ENCODE data around the gene DOCK4. TPM values are rescaled to one million over a fixed set of nuclear protein-coding genes. Genes with fewer than 3 reads are reported as not detected.

The DOCK4 gene
- total and polyA plus RNA-seq, 4 donors, result 7.2 to 48.9 (median 12.8) TPM

DNA sequence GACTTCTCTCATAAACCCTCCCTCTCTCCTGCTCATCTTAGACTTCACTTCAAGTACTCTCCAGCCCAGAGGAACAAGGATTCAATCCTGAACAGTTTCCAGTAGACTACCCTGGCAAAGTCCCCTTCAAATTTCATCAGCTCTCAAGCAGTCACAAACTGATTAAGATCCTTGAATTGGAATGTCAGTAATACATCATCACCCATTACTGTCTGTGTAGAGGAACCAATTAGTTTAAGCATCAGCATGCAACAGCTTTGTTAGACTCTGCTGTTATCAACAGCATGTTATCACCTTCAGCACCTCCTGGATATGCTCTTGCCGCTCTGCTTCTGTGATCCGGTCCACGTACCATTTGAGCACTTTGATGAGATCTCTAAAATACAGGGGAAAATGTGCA is 336.9 kb downstream of the DOCK4 start:
- H3K27me3 ChIP-seq (ENCODE audit: control insufficient read depth in 4 of 4, insufficient read depth in 4 of 4, low read length in 3 of 4), result no peaks in the 10 kb centered on the region
- WGBS, result 97% methylated on average over 3 of the region's 3 CpGs

More for the DNA sequence above, 336.9 kb downstream of the DOCK4 start:
- Histone ChIP-seq H3K27ac (ENCODE audit: low read depth in 1 of 2, low read length in 2 of 2) (no peak overlapping the region), H3K9ac (ENCODE audit: low read depth in 1 of 2, low read length in 2 of 2) (no peak overlapping the region), H3K9me3 (ENCODE audit: control insufficient read depth in 4 of 4, low read length in 3 of 4) (no peaks in the 10 kb centered on the region), H3K4me3 (ENCODE audit: low read depth in 1 of 3, low read length in 3 of 3) (no peak overlapping the region), H3K36me3 (ENCODE audit: control insufficient read depth in 4 of 4, insufficient read depth in 3 of 4, low read depth in 1 of 4, low read length in 3 of 4) (peaks cover 12 to 36% (median 16%) of the 10 kb centered on the region in 4 donors), H3K4me1 (ENCODE audit: control insufficient read depth in 4 of 4, insufficient read depth in 4 of 4, low read length in 3 of 4) (no peaks in the 10 kb centered on the region)
- no peak for DNase-seq (ENCODE audit: low spot score)
- TF ChIP-seq, protein P1, sequence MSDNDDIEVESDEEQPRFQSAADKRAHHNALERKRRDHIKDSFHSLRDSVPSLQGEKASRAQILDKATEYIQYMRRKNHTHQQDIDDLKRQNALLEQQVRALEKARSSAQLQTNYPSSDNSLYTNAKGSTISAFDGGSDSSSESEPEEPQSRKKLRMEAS (IDR thresholded peaks at IDR 0.05), result no peak
- TF ChIP-seq FOXA2 (IDR thresholded peaks at IDR 0.05) (no peak), GABPA (IDR thresholded peaks at IDR 0.05 in 1 of 2, conservative IDR thresholded peaks at IDR 0.05 in 1 of 2) (no peak), FOXA1 (IDR thresholded peaks at IDR 0.05) (no peak), HNF4G (IDR thresholded peaks at IDR 0.05) (no peak), SP1 (IDR thresholded peaks at IDR 0.05) (no peak), RXRA (IDR thresholded peaks at IDR 0.05) (no peak), NR2F2 (IDR thresholded peaks at IDR 0.05) (no peak), YY1 (IDR thresholded peaks at IDR 0.05) (no peak), TAF1 (conservative IDR thresholded peaks at IDR 0.05) (no peak), RAD21 (IDR thresholded peaks at IDR 0.05) (no peak), JUND (IDR thresholded peaks at IDR 0.05) (no peak)
- TF ChIP-seq, protein P2, sequence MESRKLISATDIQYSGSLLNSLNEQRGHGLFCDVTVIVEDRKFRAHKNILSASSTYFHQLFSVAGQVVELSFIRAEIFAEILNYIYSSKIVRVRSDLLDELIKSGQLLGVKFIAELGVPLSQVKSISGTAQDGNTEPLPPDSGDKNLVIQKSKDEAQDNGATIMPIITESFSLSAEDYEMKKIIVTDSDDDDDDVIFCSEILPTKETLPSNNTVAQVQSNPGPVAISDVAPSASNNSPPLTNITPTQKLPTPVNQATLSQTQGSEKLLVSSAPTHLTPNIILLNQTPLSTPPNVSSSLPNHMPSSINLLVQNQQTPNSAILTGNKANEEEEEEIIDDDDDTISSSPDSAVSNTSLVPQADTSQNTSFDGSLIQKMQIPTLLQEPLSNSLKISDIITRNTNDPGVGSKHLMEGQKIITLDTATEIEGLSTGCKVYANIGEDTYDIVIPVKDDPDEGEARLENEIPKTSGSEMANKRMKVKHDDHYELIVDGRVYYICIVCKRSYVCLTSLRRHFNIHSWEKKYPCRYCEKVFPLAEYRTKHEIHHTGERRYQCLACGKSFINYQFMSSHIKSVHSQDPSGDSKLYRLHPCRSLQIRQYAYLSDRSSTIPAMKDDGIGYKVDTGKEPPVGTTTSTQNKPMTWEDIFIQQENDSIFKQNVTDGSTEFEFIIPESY (IDR thresholded peaks at IDR 0.05), result no peak
- TF ChIP-seq, protein P3, sequence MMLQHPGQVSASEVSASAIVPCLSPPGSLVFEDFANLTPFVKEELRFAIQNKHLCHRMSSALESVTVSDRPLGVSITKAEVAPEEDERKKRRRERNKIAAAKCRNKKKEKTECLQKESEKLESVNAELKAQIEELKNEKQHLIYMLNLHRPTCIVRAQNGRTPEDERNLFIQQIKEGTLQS (IDR thresholded peaks at IDR 0.05), result no peak
- TF ChIP-seq, protein P4, sequence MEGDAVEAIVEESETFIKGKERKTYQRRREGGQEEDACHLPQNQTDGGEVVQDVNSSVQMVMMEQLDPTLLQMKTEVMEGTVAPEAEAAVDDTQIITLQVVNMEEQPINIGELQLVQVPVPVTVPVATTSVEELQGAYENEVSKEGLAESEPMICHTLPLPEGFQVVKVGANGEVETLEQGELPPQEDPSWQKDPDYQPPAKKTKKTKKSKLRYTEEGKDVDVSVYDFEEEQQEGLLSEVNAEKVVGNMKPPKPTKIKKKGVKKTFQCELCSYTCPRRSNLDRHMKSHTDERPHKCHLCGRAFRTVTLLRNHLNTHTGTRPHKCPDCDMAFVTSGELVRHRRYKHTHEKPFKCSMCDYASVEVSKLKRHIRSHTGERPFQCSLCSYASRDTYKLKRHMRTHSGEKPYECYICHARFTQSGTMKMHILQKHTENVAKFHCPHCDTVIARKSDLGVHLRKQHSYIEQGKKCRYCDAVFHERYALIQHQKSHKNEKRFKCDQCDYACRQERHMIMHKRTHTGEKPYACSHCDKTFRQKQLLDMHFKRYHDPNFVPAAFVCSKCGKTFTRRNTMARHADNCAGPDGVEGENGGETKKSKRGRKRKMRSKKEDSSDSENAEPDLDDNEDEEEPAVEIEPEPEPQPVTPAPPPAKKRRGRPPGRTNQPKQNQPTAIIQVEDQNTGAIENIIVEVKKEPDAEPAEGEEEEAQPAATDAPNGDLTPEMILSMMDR (IDR thresholded peaks at IDR 0.05; ENCODE audit: low read depth, low read length, missing input control), result no peak
- TF ChIP-seq, protein P5, sequence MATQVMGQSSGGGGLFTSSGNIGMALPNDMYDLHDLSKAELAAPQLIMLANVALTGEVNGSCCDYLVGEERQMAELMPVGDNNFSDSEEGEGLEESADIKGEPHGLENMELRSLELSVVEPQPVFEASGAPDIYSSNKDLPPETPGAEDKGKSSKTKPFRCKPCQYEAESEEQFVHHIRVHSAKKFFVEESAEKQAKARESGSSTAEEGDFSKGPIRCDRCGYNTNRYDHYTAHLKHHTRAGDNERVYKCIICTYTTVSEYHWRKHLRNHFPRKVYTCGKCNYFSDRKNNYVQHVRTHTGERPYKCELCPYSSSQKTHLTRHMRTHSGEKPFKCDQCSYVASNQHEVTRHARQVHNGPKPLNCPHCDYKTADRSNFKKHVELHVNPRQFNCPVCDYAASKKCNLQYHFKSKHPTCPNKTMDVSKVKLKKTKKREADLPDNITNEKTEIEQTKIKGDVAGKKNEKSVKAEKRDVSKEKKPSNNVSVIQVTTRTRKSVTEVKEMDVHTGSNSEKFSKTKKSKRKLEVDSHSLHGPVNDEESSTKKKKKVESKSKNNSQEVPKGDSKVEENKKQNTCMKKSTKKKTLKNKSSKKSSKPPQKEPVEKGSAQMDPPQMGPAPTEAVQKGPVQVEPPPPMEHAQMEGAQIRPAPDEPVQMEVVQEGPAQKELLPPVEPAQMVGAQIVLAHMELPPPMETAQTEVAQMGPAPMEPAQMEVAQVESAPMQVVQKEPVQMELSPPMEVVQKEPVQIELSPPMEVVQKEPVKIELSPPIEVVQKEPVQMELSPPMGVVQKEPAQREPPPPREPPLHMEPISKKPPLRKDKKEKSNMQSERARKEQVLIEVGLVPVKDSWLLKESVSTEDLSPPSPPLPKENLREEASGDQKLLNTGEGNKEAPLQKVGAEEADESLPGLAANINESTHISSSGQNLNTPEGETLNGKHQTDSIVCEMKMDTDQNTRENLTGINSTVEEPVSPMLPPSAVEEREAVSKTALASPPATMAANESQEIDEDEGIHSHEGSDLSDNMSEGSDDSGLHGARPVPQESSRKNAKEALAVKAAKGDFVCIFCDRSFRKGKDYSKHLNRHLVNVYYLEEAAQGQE (IDR thresholded peaks at IDR 0.05), result no peak

All from liver (tissue), 9 donors.